ENCODE data around the gene TUBB2B.

- TF ChIP-seq GABPA (IDR thresholded peaks at IDR 0.05 in 1 of 2, conservative IDR thresholded peaks at IDR 0.05 in 1 of 2) (no peak), RAD21 (IDR thresholded peaks at IDR 0.05) (no peak)
These were observed 46.3 kb downstream of the TUBB2B start for GRCh38 chr6:3181105-3181504.
